Renal pelvis (tissue), 4 donors: ENCODE data around the gene SDCCAG8. TPM values are rescaled to one million over a fixed set of nuclear protein-coding genes. Genes with fewer than 3 reads are reported as not detected.

Source experiments
- DNase-seq: peaks from one replicate; pipeline ENCODE4 v3.0.0-alpha.2; 2013
- polyA plus RNA-seq, 3 donors: library from polyadenylated mRNA; unstranded; fragments of 120-200 nt; gene quantifications; one replicate each; pipeline ENCODE4 v1.2.1, GENCODE V29; 2013; ENCODE audit not compliant: insufficient read length in 3 of 3

The SDCCAG8 gene
- polyA plus RNA-seq, 3 donors = 30.2 to 52.0 (median 47.2) TPM

- no peak for DNase-seq
These were observed 243.9 kb downstream of the SDCCAG8 start for GRCh38 chr1:243499711-243500110.

- no peak for DNase-seq
These were observed 244.7 kb downstream of the SDCCAG8 start for GRCh38 chr1:243500512-243500911.

- DNase-seq = no peak
These were observed 245.2 kb downstream of the SDCCAG8 start for GRCh38 chr1:243501002-243501401.

- DNase-seq = no peak
These were observed 247.3 kb downstream of the SDCCAG8 start for GRCh38 chr1:243503155-243503554.

- no peak for DNase-seq
These were observed 250.3 kb downstream of the SDCCAG8 start for GRCh38 chr1:243505986-243506689.

- no peak for DNase-seq
These were observed 251.3 kb downstream of the SDCCAG8 start for GRCh38 chr1:243507001-243507671.

- no peak for DNase-seq
These were observed 251.9 kb downstream of the SDCCAG8 start for GRCh38 chr1:243507672-243508302.

- no peak for DNase-seq
These were observed 252.5 kb downstream of the SDCCAG8 start for GRCh38 chr1:243508303-243508713.

- no peak for DNase-seq
These were observed 253.1 kb downstream of the SDCCAG8 start for GRCh38 chr1:243508943-243509342.

- DNase-seq = no peak
These were observed 255.1 kb downstream of the SDCCAG8 start for GRCh38 chr1:243510928-243511327.

- no peak for DNase-seq
These were observed 258.1 kb downstream of the SDCCAG8 start for GRCh38 chr1:243513726-243514491.

- DNase-seq = no peak
These were observed 259.1 kb downstream of the SDCCAG8 start for GRCh38 chr1:243514927-243515326.

- DNase-seq = no peak
These were observed 265.0 kb downstream of the SDCCAG8 start for GRCh38 chr1:243520831-243521230.

- no peak for DNase-seq
These were observed 267.9 kb downstream of the SDCCAG8 start for GRCh38 chr1:243523766-243524165.

- DNase-seq = no peak
These were observed 269.2 kb downstream of the SDCCAG8 start for GRCh38 chr1:243525085-243525487.

- no peak for DNase-seq
These were observed 270.3 kb downstream of the SDCCAG8 start for GRCh38 chr1:243526180-243526579.

- no peak for DNase-seq
These were observed 272.7 kb downstream of the SDCCAG8 start for GRCh38 chr1:243528459-243529121.

GRCh38 chr1:243529512-243529911 is 273.7 kb downstream of the SDCCAG8 start:
- DNase-seq = no peak

GRCh38 chr1:243535014-243535413 is 279.2 kb downstream of the SDCCAG8 start:
- DNase-seq = no peak

GRCh38 chr1:243539636-243540035 is 283.8 kb downstream of the SDCCAG8 start:
- DNase-seq = no peak

- no peak for DNase-seq
These were observed 287.0 kb downstream of the SDCCAG8 start for GRCh38 chr1:243542739-243543415.
